Epidermal melanocyte (primary cell): Measurements from ENCODE around the gene IGSF11.
"Not testable (repeated sequence)": the region's sequence is repeated elsewhere in the genome, so short reads cannot be mapped to it uniquely, and the experiment has no call there.

Source experiments
- DNase-seq: peaks from one replicate; pipeline ENCODE4 v3.0.0; 2011; ENCODE audit warnings: low spot score; ENCODE audit not compliant: insufficient read length

Gene IGSF11, protein sequence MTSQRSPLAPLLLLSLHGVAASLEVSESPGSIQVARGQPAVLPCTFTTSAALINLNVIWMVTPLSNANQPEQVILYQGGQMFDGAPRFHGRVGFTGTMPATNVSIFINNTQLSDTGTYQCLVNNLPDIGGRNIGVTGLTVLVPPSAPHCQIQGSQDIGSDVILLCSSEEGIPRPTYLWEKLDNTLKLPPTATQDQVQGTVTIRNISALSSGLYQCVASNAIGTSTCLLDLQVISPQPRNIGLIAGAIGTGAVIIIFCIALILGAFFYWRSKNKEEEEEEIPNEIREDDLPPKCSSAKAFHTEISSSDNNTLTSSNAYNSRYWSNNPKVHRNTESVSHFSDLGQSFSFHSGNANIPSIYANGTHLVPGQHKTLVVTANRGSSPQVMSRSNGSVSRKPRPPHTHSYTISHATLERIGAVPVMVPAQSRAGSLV

GRCh38 chr3:119034256-119035013 is at the start of gene IGSF11:
Gene IGSF11 (minus strand): TSS chr3:119034846. CDS start chr3:119034582, 264 bp downstream.
- DNase-seq, result peak; percentile 65

DNA sequence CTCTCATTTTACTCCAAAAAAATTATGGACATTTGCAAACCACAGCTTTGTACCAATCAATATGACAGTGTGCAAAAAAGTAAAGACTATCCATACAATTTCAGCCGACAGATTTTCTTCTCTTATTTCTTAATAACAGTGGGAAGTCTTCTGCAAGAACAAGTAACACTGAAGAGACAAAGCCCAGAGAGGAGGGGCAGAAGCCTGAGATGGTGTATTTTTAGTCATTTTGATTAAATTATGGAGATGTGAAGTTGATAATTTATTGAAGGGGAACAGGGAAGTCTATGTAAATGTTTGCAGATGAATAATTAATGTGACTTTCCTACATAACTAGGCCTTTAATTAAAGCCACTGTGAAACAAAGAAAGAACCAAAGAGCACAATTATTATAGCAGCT is 45.7 kb upstream of the IGSF11 start:
- no peak for DNase-seq

DNA sequence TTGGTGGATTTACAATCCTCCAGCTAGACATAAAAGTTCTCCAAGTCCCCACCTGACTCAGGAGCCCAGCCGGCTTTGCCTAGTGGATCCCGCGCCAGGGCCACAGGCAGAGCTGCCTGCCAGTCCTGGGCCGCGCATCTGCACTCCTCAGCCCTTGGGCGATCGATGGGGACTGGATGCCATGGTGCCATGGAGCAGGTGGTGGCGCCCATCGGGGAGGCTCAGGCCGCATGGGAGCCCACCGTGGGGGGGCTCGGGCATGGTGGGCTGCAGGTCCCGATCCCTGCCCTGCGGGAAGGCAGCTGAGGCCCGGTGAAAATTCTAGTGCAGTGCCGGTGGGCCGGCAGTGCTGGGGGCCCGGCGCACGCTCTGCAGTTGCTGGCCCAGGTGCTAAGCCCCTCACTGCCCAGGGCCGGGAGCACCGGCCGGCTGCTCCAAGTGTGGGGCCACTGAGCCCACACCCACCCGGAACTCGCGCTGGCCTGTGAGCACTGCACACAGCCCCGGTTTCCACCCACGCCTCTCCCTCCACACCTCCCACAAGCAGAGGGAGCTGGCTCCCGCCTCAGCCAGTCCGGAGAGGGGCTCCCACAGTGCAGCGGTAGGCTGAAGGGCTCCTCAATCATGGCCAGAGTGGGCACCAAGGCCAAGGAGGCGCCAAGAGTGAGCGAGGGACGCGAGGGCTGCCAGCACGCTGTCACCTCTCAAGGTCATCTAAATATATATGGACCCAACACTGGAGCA is 38.8 kb upstream of the IGSF11 start:
- DNase-seq, result no peak

DNA sequence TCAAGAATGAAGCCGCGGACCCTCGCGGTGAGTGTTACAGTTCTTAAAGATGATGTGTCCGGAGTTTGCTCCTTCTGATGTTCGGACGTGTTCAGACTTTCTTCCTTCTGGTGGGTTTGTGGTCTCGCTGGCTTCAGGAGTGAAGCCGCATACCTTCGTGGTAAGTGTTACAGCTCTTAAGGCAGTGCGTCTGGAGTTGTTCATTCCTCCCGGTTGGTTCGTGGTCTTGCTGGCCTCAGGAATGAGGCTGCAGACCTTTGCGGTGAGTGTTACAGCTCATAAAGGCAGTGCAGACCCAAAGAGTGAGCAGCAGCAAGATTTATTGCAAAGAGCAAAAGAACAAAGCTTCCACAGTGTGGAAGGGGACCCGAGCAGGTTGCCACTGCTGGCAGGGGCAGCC is 37.8 kb upstream of the IGSF11 start:
- not testable (repeated sequence) for DNase-seq

GRCh38 chr3:119069725-119070124 is 35.1 kb upstream of the IGSF11 start:
- DNase-seq, result no peak

DNA sequence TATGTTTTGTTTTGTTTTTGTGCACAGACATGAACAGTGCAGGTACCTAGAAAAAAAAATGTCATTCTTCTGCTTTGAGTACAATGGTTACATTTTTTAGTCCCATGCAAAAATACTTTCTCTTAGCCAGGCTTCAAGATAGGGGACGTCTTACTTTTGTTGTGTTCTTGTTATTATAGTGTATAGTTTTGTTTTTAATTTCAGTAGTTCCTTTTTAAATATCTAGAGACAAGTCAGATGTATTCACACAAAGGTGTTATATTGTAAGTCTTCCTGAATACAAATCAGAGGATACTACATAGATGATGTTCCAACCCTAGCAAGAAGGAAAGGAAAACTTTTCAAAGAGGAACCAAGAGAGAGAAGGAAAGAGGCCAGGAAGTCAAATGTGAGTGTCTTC is 28.8 kb upstream of the IGSF11 start:
- DNase-seq, result no peak

DNA sequence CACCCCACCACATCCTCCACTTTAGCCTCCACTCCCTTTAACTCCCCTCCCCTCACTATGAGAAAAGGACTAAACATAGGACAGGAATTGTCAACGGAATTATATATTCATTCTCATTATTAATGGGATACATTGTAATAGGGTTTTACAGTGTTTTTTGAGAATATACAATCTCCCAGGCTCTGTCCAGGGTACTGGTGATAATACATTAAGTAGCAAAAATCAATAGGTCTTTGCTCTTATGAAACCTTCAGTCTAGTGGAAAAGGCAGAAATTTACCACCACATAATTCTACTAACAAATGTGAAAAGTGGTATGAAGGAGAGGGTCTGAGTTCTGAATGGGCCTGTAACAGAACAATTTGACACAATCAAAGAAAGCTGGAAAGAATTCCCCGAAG is 28.2 kb upstream of the IGSF11 start:
- no peak for DNase-seq

DNA sequence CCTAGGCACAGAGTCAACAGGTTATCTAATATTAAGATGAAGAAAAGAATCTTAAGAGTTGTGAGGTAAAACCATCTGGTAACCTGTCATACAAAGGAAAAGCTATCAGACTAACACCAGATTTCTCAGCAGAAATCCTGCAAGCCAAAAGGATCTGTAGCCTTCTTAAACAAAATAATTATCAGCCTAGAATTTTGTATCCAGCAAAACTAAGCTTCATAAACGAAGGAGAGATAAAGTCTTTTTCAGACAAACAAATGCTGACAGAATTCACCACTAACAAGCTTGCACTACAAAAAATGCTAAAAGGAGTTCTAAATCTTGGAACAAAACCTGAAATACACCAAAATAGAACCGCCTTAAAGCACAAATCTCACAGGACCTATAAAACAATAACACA is 9.9 kb upstream of the IGSF11 start:
- no peak for DNase-seq

GRCh38 chr3:119042162-119042561 is 7.5 kb upstream of the IGSF11 start:
- no peak for DNase-seq

GRCh38 chr3:119035014-119035346 is 334 bp upstream of the IGSF11 start:
- no peak for DNase-seq

GRCh38 chr3:119033393-119034255 is 1.0 kb downstream of the IGSF11 start:
- no peak for DNase-seq

- no peak for DNase-seq
Observed at GRCh38 chr3:119025171-119025795, 9.4 kb downstream of the IGSF11 start.

- DNase-seq, result no peak
Observed at GRCh38 chr3:119019767-119020518, 14.7 kb downstream of the IGSF11 start.

DNA sequence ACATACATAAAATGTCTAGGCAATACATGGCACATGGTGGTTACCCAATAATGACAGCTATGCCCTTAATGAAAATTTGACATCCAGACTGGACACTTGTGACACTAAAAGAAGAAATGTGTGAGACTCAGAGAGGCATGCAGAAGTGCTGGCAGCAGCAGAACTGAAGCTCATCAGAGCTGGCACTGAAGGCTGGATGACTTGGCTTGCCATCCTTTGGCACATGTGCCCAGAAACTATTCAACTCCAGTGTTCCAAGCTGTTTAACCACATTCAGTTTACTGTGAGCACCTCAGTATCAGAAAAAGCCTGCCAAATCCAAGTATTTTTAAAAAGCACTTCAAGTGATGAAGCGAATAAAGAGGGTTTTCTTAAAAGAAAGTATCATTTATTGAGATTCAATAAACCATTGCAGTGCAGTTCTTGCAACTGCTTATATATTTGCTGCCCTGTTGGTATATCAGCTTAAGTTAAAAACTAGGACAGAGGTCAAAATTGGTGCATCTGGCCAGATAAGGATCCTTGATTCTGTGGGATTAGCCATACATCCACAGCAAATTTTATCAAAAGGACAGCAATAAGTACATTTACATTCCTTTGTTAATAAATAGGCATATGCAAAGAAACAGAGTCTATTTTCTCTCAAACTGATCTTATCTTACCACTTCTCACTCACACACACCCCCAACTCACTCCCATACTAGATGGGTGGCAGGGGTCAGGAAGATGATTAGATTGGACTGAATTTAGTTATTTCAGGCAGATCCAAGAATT is 15.8 kb downstream of the IGSF11 start:
- DNase-seq, result no peak

DNA sequence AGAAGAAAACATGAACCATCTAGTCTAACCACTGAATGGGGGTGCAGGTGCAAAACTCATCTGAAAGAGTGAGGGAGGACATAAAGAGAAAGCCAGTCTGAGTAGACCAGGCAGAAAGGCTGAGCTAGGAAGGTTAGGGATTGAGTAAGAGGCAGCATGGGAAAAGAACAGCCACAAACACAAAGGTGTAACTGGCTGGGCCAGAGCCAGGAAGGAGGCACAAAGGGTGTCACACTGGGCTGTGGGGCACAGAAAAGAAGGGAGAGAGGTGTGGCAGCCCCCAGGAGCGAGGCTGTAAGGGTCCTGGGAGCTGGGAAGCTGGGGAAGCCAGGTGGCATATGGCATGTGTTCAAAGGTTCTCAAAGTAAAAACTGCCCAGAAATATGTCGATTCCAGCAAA is 18.7 kb downstream of the IGSF11 start:
- DNase-seq, result no peak

- no peak for DNase-seq
Observed at GRCh38 chr3:119013951-119014350, 20.7 kb downstream of the IGSF11 start.

DNA sequence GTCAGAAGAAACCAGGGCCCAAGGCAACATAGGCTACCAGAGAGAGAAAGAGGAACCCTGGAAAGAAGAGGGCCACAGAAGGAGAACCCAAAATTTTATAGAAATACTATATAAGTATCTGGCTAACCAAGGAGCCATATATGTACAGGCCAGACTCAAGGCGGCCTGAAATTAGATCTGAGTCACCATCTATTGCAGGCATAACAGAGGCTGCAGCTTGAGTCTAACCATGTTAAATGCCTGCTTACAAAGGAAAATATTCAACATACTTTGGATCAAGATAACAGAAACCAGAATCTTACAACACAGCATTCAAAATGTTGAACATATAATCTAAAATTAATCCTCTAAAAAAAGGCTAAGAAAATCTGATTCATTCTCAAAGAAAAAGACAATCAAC is 23.1 kb downstream of the IGSF11 start:
- no peak for DNase-seq

- no peak for DNase-seq
Observed at GRCh38 chr3:118997190-118997589, 37.5 kb downstream of the IGSF11 start.

- DNase-seq, result no peak
Observed at GRCh38 chr3:118991775-118992174, 42.9 kb downstream of the IGSF11 start.
